Nephron progenitor cell (in vitro differentiated cells): ENCODE data around the gene GOLGA6L7.

Experiments
- DNase-seq: peaks from one replicate; pipeline ENCODE4 v3.0.0; 2021
- H3K27ac Mint-ChIP-seq: 2 replicates; pipeline ENCODE4 v1.8.0; 2021; ENCODE audit warnings: mild to moderate bottlenecking, moderate library complexity, mixed read lengths
- H3K27me3 Mint-ChIP-seq: 2 replicates; pipeline ENCODE4 v1.8.0; 2021; ENCODE audit warnings: mild to moderate bottlenecking, low read depth, mixed read lengths; ENCODE audit not compliant: poor library complexity
- H3K36me3 Mint-ChIP-seq: 2 replicates; pipeline ENCODE4 v1.8.0; 2021; ENCODE audit warnings: low read depth, mixed read lengths
- H3K4me1 Mint-ChIP-seq: 2 replicates; pipeline ENCODE4 v1.8.0; 2021; ENCODE audit warnings: mixed read lengths
- H3K4me3 Mint-ChIP-seq: 2 replicates; pipeline ENCODE4 v1.8.0; 2021; ENCODE audit warnings: mild to moderate bottlenecking, moderate library complexity, mixed read lengths
- H3K9me3 Mint-ChIP-seq: 2 replicates; pipeline ENCODE4 v1.8.0; 2021; ENCODE audit warnings: mild to moderate bottlenecking, moderate library complexity, mixed read lengths
- TF ChIP-seq, protein P1 (sequence below): fragments of 200-600 bp; sonication (generic); IDR thresholded peaks from 2 replicates; pipeline ENCODE4 v1.5.0; 2021; ENCODE audit warnings: antibody characterized with exemption

The GOLGA6L7 gene

DNA sequence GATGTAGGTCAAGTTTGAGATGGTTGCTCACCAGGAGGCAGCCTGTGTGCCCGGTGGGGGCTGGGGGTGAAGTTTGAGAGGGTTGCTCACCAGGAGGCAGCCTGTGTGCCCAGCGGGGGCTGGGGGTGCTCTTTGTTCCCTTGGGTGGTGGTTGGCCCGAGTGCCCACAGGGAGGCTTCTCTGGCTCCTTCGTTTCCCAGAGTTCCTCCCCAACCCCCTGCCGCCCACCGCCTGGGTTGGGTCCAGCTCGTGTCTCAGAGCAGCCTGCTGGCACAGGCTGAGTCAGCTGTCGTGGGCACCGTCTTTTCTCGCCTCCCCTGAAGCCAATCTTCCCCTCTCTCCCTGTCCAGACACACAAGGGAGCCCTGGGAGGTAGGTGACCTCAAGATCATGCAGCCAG, 40.5 kb upstream of the GOLGA6L7 start:
- Mint-ChIP-seq H3K4me1 (peaks cover 61% of the 10 kb centered on the region), H3K27ac (no peak overlapping the region)
- DNase-seq, result no peak

GRCh38 chr15:28888302-28888894, 40.0 kb upstream of the GOLGA6L7 start:
- H3K4me3 Mint-ChIP-seq, result peak overlapping the region; percentile 84
- H3K9me3 Mint-ChIP-seq, result no peaks in the 10 kb centered on the region
- peaks cover 58% of the 10 kb centered on the region for H3K4me1 Mint-ChIP-seq
- no peaks in the 10 kb centered on the region for H3K36me3 Mint-ChIP-seq
- H3K27me3 Mint-ChIP-seq, result peaks cover 4% of the 10 kb centered on the region
- TF ChIP-seq, protein P1, sequence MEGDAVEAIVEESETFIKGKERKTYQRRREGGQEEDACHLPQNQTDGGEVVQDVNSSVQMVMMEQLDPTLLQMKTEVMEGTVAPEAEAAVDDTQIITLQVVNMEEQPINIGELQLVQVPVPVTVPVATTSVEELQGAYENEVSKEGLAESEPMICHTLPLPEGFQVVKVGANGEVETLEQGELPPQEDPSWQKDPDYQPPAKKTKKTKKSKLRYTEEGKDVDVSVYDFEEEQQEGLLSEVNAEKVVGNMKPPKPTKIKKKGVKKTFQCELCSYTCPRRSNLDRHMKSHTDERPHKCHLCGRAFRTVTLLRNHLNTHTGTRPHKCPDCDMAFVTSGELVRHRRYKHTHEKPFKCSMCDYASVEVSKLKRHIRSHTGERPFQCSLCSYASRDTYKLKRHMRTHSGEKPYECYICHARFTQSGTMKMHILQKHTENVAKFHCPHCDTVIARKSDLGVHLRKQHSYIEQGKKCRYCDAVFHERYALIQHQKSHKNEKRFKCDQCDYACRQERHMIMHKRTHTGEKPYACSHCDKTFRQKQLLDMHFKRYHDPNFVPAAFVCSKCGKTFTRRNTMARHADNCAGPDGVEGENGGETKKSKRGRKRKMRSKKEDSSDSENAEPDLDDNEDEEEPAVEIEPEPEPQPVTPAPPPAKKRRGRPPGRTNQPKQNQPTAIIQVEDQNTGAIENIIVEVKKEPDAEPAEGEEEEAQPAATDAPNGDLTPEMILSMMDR, result no peak
- peak overlapping the region; percentile 66 for H3K27ac Mint-ChIP-seq
- DNase-seq, result no peak

More for the DNA sequence above, 40.5 kb upstream of the GOLGA6L7 start:
- H3K4me3 Mint-ChIP-seq, result no peak overlapping the region
- H3K36me3 Mint-ChIP-seq, result no peaks in the 10 kb centered on the region
- H3K9me3 Mint-ChIP-seq, result no peaks in the 10 kb centered on the region
- TF ChIP-seq, protein P1, result no peak
- H3K27me3 Mint-ChIP-seq, result peaks cover 4% of the 10 kb centered on the region

- DNase-seq, result no peak
- Mint-ChIP-seq H3K36me3 (no peaks in the 10 kb centered on the region), H3K4me3 (peak overlapping the region; percentile 84), H3K27ac (peak overlapping the region; percentile 38), H3K4me1 (peaks cover 50% of the 10 kb centered on the region), H3K27me3 (peaks cover 7% of the 10 kb centered on the region), H3K9me3 (no peaks in the 10 kb centered on the region)
- TF ChIP-seq, protein P1, result no peak
These were observed 39.1 kb upstream of the GOLGA6L7 start for GRCh38 chr15:28887339-28888174.

DNA sequence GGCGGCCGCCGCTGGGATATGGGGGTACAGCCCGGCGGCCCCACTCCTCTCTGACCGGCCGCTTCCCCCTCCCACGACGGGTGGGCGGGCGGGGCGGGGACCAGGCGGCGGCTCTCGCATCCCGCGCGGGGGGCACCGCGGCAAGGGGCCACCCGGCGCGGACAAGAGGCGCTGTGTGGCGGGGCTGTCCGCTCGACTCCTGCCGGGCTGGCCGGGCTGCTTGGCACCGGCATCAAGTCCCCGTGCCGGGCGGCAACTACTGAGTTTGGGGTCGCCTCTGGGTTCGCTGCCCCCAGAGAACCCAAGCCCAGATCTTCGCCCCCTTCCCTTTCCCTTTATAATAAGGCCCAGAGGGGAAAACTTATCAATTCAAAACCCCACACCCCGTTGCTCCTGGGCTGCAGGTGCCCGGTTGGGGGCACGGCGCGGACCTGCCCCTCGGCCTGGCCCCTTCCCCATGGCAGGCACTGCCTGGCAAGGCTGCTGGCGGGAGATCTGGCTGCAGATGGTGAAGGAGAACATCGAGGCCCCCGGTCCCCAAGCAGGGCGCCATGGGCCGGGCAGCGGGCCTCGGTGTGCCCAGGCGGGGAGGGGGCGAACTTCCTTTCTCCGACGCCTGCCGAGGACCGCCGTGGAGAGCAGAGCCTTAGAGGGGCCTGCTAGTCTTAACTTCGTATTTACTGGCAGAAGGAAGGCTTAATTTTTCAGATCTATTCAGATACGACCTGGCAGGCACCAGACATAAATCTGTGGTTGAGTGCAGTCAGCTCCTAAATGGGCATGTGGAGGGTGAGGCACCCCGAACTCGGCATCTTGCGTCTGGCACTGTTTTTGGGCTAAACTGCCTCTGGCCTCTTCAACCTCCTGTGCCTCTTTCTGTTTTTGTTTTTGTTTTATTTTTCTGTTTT, 38.2 kb upstream of the GOLGA6L7 start:
- no peak for DNase-seq
- H3K4me3 Mint-ChIP-seq, result peak overlapping the region; percentile 84
- peaks cover 50% of the 10 kb centered on the region for H3K4me1 Mint-ChIP-seq
- H3K9me3 Mint-ChIP-seq, result no peaks in the 10 kb centered on the region
- peak overlapping the region; percentile 38 for H3K27ac Mint-ChIP-seq
- TF ChIP-seq, protein P1, result no peak
- H3K27me3 Mint-ChIP-seq, result peaks cover 7% of the 10 kb centered on the region
- no peaks in the 10 kb centered on the region for H3K36me3 Mint-ChIP-seq

GRCh38 chr15:28885630-28886430, 37.4 kb upstream of the GOLGA6L7 start, which contains the start of gene APBA2:
Gene APBA2 (plus strand): TSS chr15:28885974. CDS start chr15:29053885, 167,911 bp downstream.
- Mint-ChIP-seq H3K4me1 (peaks cover 53% of the 10 kb centered on the region), H3K36me3 (no peaks in the 10 kb centered on the region), H3K27me3 (peaks cover 7% of the 10 kb centered on the region), H3K27ac (no peak within 1 kb of the TSS), H3K4me3 (peak within 1 kb of the TSS; percentile 84), H3K9me3 (no peaks in the 10 kb centered on the region)
- peak; percentile 69 for DNase-seq
- TF ChIP-seq, protein P1, result no peak
